Upper lobe of left lung (tissue), 6 donors: ENCODE measurements around the gene TNFRSF8. TPM values are rescaled to one million over a fixed set of nuclear protein-coding genes. Genes with fewer than 3 reads are reported as not detected.

Experiments
- ATAC-seq, 2 donors: fragments of 200-7000 bp; cut with Tn5 transposase; one replicate each; pipeline ENCODE4 v1.9.1; 2022; ENCODE audit warnings: mild to moderate bottlenecking in 2 of 2, moderate library complexity in 2 of 2; ENCODE audit not compliant: low FRiP score in 2 of 2
- DNase-seq, 2 donors: peaks; one replicate each; pipeline ENCODE4 v3.0.0-alpha.2; 2019 to 2020
- H3K27ac ChIP-seq, 4 donors: fragments of 200-600 bp; sonication (generic); one replicate each; pipeline ENCODE4 v1.5.1; 2016 to 2019
- H3K27me3 ChIP-seq, 4 donors: fragments of 200-600 bp; sonication (generic); one replicate each; pipeline ENCODE4 v1.5.1; 2017 to 2019
- H3K36me3 ChIP-seq, 4 donors: fragments of 200-600 bp; sonication (generic); one replicate each; pipeline ENCODE4 v1.5.1; 2016 to 2019
- H3K4me1 ChIP-seq, 4 donors: fragments of 200-600 bp; sonication (generic); one replicate each; pipeline ENCODE4 v1.5.1; 2018 to 2019
- H3K4me3 ChIP-seq, 4 donors: fragments of 200-600 bp; sonication (generic); one replicate each; pipeline ENCODE4 v1.5.1; 2017 to 2019; ENCODE audit warnings: mild to moderate bottlenecking in 2 of 4, moderate library complexity in 1 of 4
- H3K9me3 ChIP-seq, 4 donors: fragments of 200-600 bp; sonication (generic); one replicate each; pipeline ENCODE4 v1.5.1; 2018 to 2019
- EP300 ChIP-seq, 4 donors: sonication (generic); formaldehyde crosslinking; IDR thresholded peaks; one replicate each; pipeline ENCODE4 v1.5.1; 2017; ENCODE audit warnings: antibody characterized with exemption in 4 of 4, control low read depth in 2 of 4
- POLR2A ChIP-seq, 4 donors: fragments of 450-650 bp; IDR thresholded peaks; one replicate each; pipeline ENCODE4 v1.5.1; 2016 to 2017; ENCODE audit warnings: antibody characterized with exemption in 4 of 4, mild to moderate bottlenecking in 2 of 4
- POLR2AphosphoS5 ChIP-seq, 2 donors: sonication (generic); formaldehyde crosslinking; IDR thresholded peaks; one replicate each; pipeline ENCODE4 v1.5.1; 2017; ENCODE audit warnings: antibody characterized with exemption in 2 of 2
- WGBS, 2 donors: methylation state at CpG; one replicate each; pipeline ENCODE4 v1.1.5; 2017 to 2018; 5-methylcytosine and 5-hydroxymethylcytosine counted together
- total RNA-seq, 6 donors: library from RNA; depleted of rRNA in 4 of 6; stranded (reverse); fragments of >200 nt in 4 of 6; gene quantifications; one replicate each; pipeline versions ENCODE4 v1.1.0 to v1.2.1, GENCODE V29; 2016 to 2021
- TF ChIP-seq, protein P1 (sequence below), 6 experiments: fragments of 450-650 bp in 4 of 6; fragments of 200-600 bp in 2 of 6; sonication (generic) in 2 of 6; IDR thresholded peaks; one replicate each; pipeline ENCODE4 v1.5.1; 2016 to 2019; ENCODE audit warnings: antibody characterized with exemption in 6 of 6
- donor health status: DM: no; HTN: no; CAD: no; lungs with moderate emphysema.
- donor health status: DM: no; HTN: yes; CAD: no; lungs with severe emphysema.

Gene TNFRSF8
- total RNA-seq, 6 donors from 2014 or later: 0.22 to 3.3 (median 1.2) TPM

DNA sequence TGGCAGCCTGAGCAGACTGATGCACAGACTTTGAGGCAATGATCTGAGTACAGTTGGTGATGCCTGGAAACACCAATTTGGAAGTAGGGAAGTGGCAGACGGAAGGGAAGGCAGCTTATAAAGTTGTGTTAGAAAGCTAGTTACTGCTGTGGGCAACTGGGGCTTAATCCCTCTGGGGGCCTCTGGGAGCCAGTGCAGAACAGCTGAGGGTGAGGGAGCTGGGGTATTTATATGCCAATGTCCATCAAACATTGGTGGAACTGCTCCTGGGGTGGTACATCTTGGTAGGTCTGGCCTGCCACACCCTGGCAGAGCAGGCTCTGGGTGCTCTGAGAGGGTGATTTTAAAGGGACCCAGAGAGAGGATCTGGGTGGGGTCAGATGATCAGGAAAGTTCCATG lies 28.1 kb downstream of the TNFRSF8 start:
- no peaks in the 10 kb centered on the region for H3K27me3 ChIP-seq
- H3K27ac ChIP-seq: no peak overlapping the region
- DNase-seq (no peak), ATAC-seq (no peak)
- TF ChIP-seq POLR2A (IDR thresholded peaks at IDR 0.05) (no peak), EP300 (IDR thresholded peaks at IDR 0.05) (no peak), POLR2AphosphoS5 (IDR thresholded peaks at IDR 0.05) (no peak)
- TF ChIP-seq, protein P1, sequence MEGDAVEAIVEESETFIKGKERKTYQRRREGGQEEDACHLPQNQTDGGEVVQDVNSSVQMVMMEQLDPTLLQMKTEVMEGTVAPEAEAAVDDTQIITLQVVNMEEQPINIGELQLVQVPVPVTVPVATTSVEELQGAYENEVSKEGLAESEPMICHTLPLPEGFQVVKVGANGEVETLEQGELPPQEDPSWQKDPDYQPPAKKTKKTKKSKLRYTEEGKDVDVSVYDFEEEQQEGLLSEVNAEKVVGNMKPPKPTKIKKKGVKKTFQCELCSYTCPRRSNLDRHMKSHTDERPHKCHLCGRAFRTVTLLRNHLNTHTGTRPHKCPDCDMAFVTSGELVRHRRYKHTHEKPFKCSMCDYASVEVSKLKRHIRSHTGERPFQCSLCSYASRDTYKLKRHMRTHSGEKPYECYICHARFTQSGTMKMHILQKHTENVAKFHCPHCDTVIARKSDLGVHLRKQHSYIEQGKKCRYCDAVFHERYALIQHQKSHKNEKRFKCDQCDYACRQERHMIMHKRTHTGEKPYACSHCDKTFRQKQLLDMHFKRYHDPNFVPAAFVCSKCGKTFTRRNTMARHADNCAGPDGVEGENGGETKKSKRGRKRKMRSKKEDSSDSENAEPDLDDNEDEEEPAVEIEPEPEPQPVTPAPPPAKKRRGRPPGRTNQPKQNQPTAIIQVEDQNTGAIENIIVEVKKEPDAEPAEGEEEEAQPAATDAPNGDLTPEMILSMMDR (IDR thresholded peaks at IDR 0.05): no peak
- no peaks in the 10 kb centered on the region for H3K36me3 ChIP-seq
- H3K4me3 ChIP-seq: no peak overlapping the region
- peaks cover 0 to 4% (median 0%) of the 10 kb centered on the region in 4 donors for H3K4me1 ChIP-seq
- WGBS, 2 donors: 88 to 94% methylated on average over 1 of the region's 1 CpG
- no peaks in the 10 kb centered on the region for H3K9me3 ChIP-seq

DNA sequence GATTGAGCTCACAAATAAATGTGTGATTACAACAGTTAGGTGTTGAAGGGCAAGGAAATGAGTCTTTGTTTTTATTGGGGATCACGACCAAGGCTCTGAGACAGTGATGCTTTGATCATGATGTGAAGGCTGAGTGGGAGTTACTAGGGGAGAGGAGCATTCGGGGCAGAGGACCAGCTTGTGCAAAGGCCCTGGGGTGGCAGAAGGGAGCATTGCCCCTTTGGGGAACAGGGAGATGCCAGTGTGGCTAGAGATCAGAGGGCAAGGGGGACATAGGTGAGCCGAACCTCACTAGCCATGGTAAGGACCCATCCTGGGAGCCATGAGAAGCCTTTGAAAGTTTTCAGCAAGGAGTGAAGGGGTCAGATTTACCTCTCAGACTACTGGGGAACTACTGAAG lies 31.1 kb downstream of the TNFRSF8 start:
- no peak for DNase-seq
- no peaks in the 10 kb centered on the region for H3K9me3 ChIP-seq
- no peak for ATAC-seq
- H3K36me3 ChIP-seq: no peaks in the 10 kb centered on the region
- TF ChIP-seq POLR2A (IDR thresholded peaks at IDR 0.05) (no peak), POLR2AphosphoS5 (IDR thresholded peaks at IDR 0.05) (no peak), EP300 (IDR thresholded peaks at IDR 0.05) (no peak)
- TF ChIP-seq, protein P1 (IDR thresholded peaks at IDR 0.05): no peak
- no peak overlapping the region for H3K27ac ChIP-seq
- no peak overlapping the region for H3K4me3 ChIP-seq
- WGBS, 2 donors: 80% methylated on average over 3 of the region's 3 CpGs
- no peaks in the 10 kb centered on the region for H3K27me3 ChIP-seq
- no peaks in the 10 kb centered on the region for H3K4me1 ChIP-seq

DNA sequence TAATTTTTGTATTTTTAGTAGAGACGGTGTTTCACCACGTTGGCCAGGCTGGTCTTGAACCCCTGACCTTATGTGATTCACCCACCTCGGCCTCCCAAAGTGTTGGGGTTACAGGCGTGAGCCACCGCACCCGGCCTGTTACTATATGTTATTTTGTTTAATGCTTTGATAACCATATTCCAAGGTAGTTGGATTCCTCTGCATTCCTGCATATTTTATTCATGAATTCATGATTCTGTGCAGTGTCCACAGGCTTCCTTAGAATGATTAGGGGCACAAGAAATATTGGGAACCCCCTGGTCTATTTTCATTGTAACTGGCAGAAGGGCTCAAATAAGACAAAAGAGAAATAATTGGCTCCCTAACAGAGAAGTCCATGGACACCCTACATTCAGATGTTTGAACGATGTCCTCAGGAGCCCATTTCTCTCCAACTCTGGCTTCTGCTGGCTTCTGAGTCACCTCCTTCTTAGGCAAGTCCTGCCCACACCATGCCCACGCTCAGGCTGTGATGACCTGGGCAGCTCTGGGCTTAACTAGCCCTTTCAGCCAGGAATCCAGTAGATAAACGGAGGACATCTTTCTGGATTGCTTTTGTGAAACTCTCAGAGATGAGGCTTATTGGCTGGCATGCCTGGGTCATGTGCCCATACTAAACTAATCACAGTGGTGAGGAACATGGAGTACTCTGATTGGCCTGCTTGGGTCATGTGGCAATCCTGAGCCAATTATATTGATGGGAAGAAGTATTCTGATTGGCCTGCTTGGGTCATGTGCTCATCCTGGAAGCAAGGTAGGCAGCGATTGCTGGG lies 32.6 kb downstream of the TNFRSF8 start:
- Histone ChIP-seq H3K4me3 (no peak overlapping the region), H3K27ac (no peak overlapping the region), H3K27me3 (no peaks in the 10 kb centered on the region), H3K9me3 (no peaks in the 10 kb centered on the region), H3K4me1 (no peaks in the 10 kb centered on the region), H3K36me3 (no peaks in the 10 kb centered on the region)
- DNase-seq: no peak
- TF ChIP-seq EP300 (IDR thresholded peaks at IDR 0.05) (no peak), POLR2AphosphoS5 (IDR thresholded peaks at IDR 0.05) (no peak), POLR2A (IDR thresholded peaks at IDR 0.05) (no peak)
- TF ChIP-seq, protein P1 (IDR thresholded peaks at IDR 0.05): no peak
- WGBS, 2 donors: 89 to 95% methylated on average over 9 to 10 of the region's 10 CpGs
- ATAC-seq: no peak

DNA sequence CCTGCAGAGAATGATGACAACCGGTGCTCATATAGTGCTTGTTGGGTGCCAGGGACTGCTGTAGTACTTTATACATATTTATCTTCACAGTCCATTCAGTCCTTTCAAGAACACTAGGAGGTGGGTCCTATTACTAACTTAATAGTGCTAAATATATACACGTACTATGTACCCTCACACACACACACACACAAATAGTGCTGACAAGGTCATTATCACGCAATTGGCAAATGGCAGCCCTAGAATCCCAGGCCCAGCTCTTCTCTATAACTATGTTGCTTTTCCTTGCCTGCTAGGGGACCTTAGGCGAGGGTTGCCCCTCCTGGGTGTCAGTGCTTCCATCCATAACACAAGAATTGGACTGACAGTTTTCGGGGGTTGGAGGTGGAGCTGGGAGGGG lies 33.5 kb downstream of the TNFRSF8 start:
- no peak overlapping the region for H3K27ac ChIP-seq
- no peaks in the 10 kb centered on the region for H3K27me3 ChIP-seq
- no peak for TF ChIP-seq POLR2AphosphoS5 (IDR thresholded peaks at IDR 0.05)
- no peak for TF ChIP-seq POLR2A (IDR thresholded peaks at IDR 0.05)
- TF ChIP-seq, protein P1 (IDR thresholded peaks at IDR 0.05): no peak
- TF ChIP-seq EP300 (IDR thresholded peaks at IDR 0.05): no peak
- H3K9me3 ChIP-seq: no peaks in the 10 kb centered on the region
- H3K4me1 ChIP-seq: no peaks in the 10 kb centered on the region
- no peaks in the 10 kb centered on the region for H3K36me3 ChIP-seq
- WGBS, 2 donors: 93 to 95% methylated on average over 3 to 5 of the region's 5 CpGs
- ATAC-seq: no peak
- no peak for DNase-seq
- no peak overlapping the region for H3K4me3 ChIP-seq

DNA sequence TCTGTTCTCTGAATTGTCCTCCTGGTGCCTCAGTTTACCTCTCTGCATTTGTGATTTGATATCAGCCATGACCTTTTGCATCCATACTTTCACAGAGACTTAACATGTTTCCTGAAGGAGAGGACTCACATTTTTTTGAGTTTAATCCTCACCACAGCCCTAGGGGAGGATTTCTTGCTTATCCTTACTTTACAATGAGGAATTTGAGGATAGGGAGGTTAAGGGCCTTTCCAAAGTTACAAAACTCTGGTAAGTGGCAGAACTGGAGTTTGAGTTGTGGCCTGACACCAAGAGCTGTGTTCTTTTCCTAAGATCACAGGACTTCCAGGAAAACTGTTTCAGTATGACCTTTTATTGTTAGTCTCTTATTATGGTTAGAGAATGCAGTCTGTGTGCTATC lies 34.2 kb downstream of the TNFRSF8 start:
- TF ChIP-seq, protein P1 (IDR thresholded peaks at IDR 0.05): no peak
- TF ChIP-seq POLR2AphosphoS5 (IDR thresholded peaks at IDR 0.05): no peak
- no peak overlapping the region for H3K4me3 ChIP-seq
- H3K4me1 ChIP-seq: no peaks in the 10 kb centered on the region
- no peak overlapping the region for H3K27ac ChIP-seq
- H3K27me3 ChIP-seq: no peaks in the 10 kb centered on the region
- ATAC-seq: no peak
- no peaks in the 10 kb centered on the region for H3K36me3 ChIP-seq
- DNase-seq: no peak
- H3K9me3 ChIP-seq: no peaks in the 10 kb centered on the region
